AG08396 (cell line): ENCODE data around the gene MRPL18.

Source experiments
- DNase-seq: peaks from one replicate; pipeline ENCODE4 v3.0.0; 2012; ENCODE audit warnings: low spot score, mixed read lengths

The MRPL18 gene

GRCh38 chr6:159844737-159845645 lies 54.7 kb downstream of the MRPL18 start:
- no peak for DNase-seq
